ENCODE results near the gene BTBD19. TPM values are rescaled to one million over a fixed set of nuclear protein-coding genes. Genes with fewer than 3 reads are reported as not detected.

The BTBD19 gene
- total and polyA plus RNA-seq, 9 of the 15 experiments (the other 6 are each of a cell fraction or from before 2014, with no cell fraction given), result 0.22 to 2.0 (median 0.95) TPM

- TF ChIP-seq FOXA3 (CRISPR knock-in tag; conservative IDR thresholded peaks at IDR 0.05 in 1 of 2, IDR thresholded peaks at IDR 0.05 in 1 of 2), result no peak
- no peak for TF ChIP-seq KHSRP (IDR thresholded peaks at IDR 0.05)
- TF ChIP-seq ZNF780A (CRISPR knock-in tag; IDR thresholded peaks at IDR 0.05), result no peak
- TF ChIP-seq SFPQ (IDR thresholded peaks at IDR 0.05; ENCODE audit: low read depth, low read length), result no peak
- TF ChIP-seq E2F3 (CRISPR knock-in tag; IDR thresholded peaks at IDR 0.05), result 0 out of 2 replicates have a peak, but pooled peaks have one; percentile 31
- TF ChIP-seq PTRF (tag; IDR thresholded peaks at IDR 0.05), result no peak
- TF ChIP-seq ATF7 (IDR thresholded peaks at IDR 0.05), result peak; percentile 56
- TF ChIP-seq ESRRA (IDR thresholded peaks at IDR 0.05; ENCODE audit: borderline replicate concordance, low read depth), result 0 out of 2 replicates have a peak, but pooled peaks have one; percentile 23
- no peak for TF ChIP-seq E2F1 (CRISPR knock-in tag; IDR thresholded peaks at IDR 0.05)
- no peak for TF ChIP-seq RBM17 (IDR thresholded peaks at IDR 0.05; ENCODE audit: borderline replicate concordance, low read depth, low read length)
- no peak for TF ChIP-seq HMG20B (CRISPR knock-in tag; IDR thresholded peaks at IDR 0.05)
- no peak for TF ChIP-seq POLR2G (IDR thresholded peaks at IDR 0.05; ENCODE audit: low read depth, low read length)
- no peak for TF ChIP-seq CBX5 (IDR thresholded peaks at IDR 0.05; ENCODE audit: borderline replicate concordance, low read depth)
- no peak for TF ChIP-seq ZFP30 (CRISPR knock-in tag; IDR thresholded peaks at IDR 0.05; ENCODE audit: borderline replicate concordance)
- no peak for TF ChIP-seq NR0B1 (IDR thresholded peaks at IDR 0.05; ENCODE audit: partially characterized antibody)
- no peak for TF ChIP-seq NUFIP1 (IDR thresholded peaks at IDR 0.05; ENCODE audit: partially characterized antibody)
- no peak for TF ChIP-seq POLR2B (IDR thresholded peaks at IDR 0.05; ENCODE audit: low read depth, partially characterized antibody)
- TF ChIP-seq SMAD3 (CRISPR knock-in tag; conservative IDR thresholded peaks at IDR 0.05), result 0 out of 2 replicates have a peak, but pooled peaks have one; percentile 51
- TF ChIP-seq TAF15 (IDR thresholded peaks at IDR 0.05; ENCODE audit: low read depth, low read length), result no peak
- no peak for TF ChIP-seq MCM7 (IDR thresholded peaks at IDR 0.05)
- no peak for TF ChIP-seq ZNF740 (CRISPR knock-in tag; IDR thresholded peaks at IDR 0.05)
- no peak for TF ChIP-seq ZNF740 (tag; IDR thresholded peaks at IDR 0.05)
- TF ChIP-seq ZSCAN29 (IDR thresholded peaks at IDR 0.05), result no peak
- TF ChIP-seq ZNF644 (tag; IDR thresholded peaks at IDR 0.05; ENCODE audit: low read depth), result no peak
Measured at GRCh38 chr1:44835738-44836675, 27.7 kb downstream of the BTBD19 start (continued).

All from K562 (cell line).